SK-N-SH (cell line): ENCODE measurements around the gene ITGA1. TPM values are rescaled to one million over a fixed set of nuclear protein-coding genes. Genes with fewer than 3 reads are reported as not detected.

Experiments used
- CTCF ChIA-PET: fragments of 300-600, 350-600 bp; formaldehyde crosslinking; extraction: SDS; loops from one replicate; lab custom pipeline; 2021; lab: Yijun Ruan, JAX
- POLR2A ChIA-PET: fragments of 350-600 bp; sonication (Branson Sonifier 250); formaldehyde crosslinking; extraction: SDS; loops from one replicate; lab custom pipeline; 2020; ENCODE audit warnings: antibody characterized with exemption, inconsistent platforms; lab: Yijun Ruan, JAX
- DNase-seq: peaks from one replicate; pipeline ENCODE4 v3.0.0; 2012
- H2AFZ ChIP-seq: fragments of 200-600 bp; sonication (generic); 2 replicates; pipeline ENCODE4 v1.8.1; 2016; ENCODE audit warnings: antibody characterized with exemption, mild to moderate bottlenecking, low read depth
- H3F3A ChIP-seq: fragments of 200-600 bp; sonication (generic); replicated peaks from 2 replicates; pipeline ENCODE3; 2016; ENCODE audit warnings: antibody characterized with exemption, mild to moderate bottlenecking; ENCODE audit not compliant: insufficient read depth
- H3K27ac ChIP-seq, 2 experiments: fragments of 200-500 bp in 1 of 2; fragments of 200-600 bp in 1 of 2; sonication (Bioruptor generic) in 1 of 2; sonication (generic), shearing (Covaris generic) in 1 of 2; 2 replicates each; pipeline versions ENCODE4 v1.5.1 to v1.6.1; 2014 to 2016; ENCODE audit warnings: low read depth in 2 of 2, inconsistent platforms in 1 of 2, low read length in 1 of 2, mild to moderate bottlenecking in 1 of 2, mixed read lengths in 1 of 2
- H3K27me3 ChIP-seq: fragments of 200-600 bp; sonication (generic), shearing (Covaris generic); 2 replicates; pipeline ENCODE4 v1.6.1; 2016; ENCODE audit warnings: mixed run types; ENCODE audit not compliant: insufficient read depth
- H3K36me3 ChIP-seq, 2 experiments: fragments of 200-500 bp in 1 of 2; fragments of 200-600 bp in 1 of 2; sonication (Bioruptor generic) in 1 of 2; sonication (generic) in 1 of 2; replicated peaks in 1 of 2; 2 replicates each; pipeline versions ENCODE3 to v1.5.1; 2014 to 2016; ENCODE audit warnings: low read length in 1 of 2, mild to moderate bottlenecking in 1 of 2; ENCODE audit not compliant: insufficient read depth in 2 of 2, control insufficient read depth in 1 of 2
- H3K4me1 ChIP-seq, 2 experiments: fragments of 200-500 bp in 1 of 2; fragments of 200-600 bp in 1 of 2; sonication (Bioruptor generic) in 1 of 2; sonication (generic), shearing (Covaris generic) in 1 of 2; 2 replicates each; pipeline versions ENCODE4 v1.5.1 to v1.6.1; 2014 to 2016; ENCODE audit warnings: low read depth in 1 of 2, low read length in 1 of 2, mixed run types in 1 of 2; ENCODE audit not compliant: insufficient read depth in 2 of 2, control insufficient read depth in 1 of 2
- H3K4me2 ChIP-seq: fragments of 200-600 bp; sonication (generic), shearing (Covaris generic); 2 replicates; pipeline ENCODE4 v1.6.1; 2017; ENCODE audit warnings: mixed run types
- H3K4me3 ChIP-seq, 2 experiments: fragments of 200-500 bp in 1 of 2; fragments of 200-600 bp in 1 of 2; sonication (Bioruptor generic) in 1 of 2; sonication (generic), shearing (Covaris generic) in 1 of 2; 2 replicates each; pipeline versions ENCODE4 v1.5.1 to v1.8.1; 2014 to 2016; ENCODE audit warnings: low read depth in 2 of 2, inconsistent platforms in 1 of 2, low read length in 1 of 2, mild to moderate bottlenecking in 1 of 2, mixed read lengths in 1 of 2, moderate library complexity in 1 of 2
- H3K79me2 ChIP-seq: fragments of 200-600 bp; sonication (generic); 2 replicates; pipeline ENCODE4 v1.8.1; 2017; ENCODE audit warnings: mild to moderate bottlenecking; ENCODE audit not compliant: insufficient read depth
- H3K9ac ChIP-seq: fragments of 200-600 bp; sonication (generic); 2 replicates; pipeline ENCODE4 v1.6.1; 2017; ENCODE audit warnings: mixed run types
- H3K9me2 ChIP-seq: fragments of 200-600 bp; sonication (generic); 2 replicates; pipeline ENCODE4 v1.6.1; 2017; ENCODE audit warnings: mixed run types
- H3K9me3 ChIP-seq: fragments of 200-600 bp; sonication (generic); 2 replicates; pipeline ENCODE4 v1.6.1; 2017; ENCODE audit warnings: mixed run types, mild to moderate bottlenecking, moderate library complexity
- H4K20me1 ChIP-seq: fragments of 200-600 bp; sonication (generic); 2 replicates; pipeline ENCODE4 v1.6.1; 2017; ENCODE audit warnings: mild to moderate bottlenecking, mixed run types; ENCODE audit not compliant: insufficient read depth
- CHD2 ChIP-seq: fragments of 150-350 bp; IDR thresholded peaks from 2 replicates; pipeline ENCODE4 v1.6.1; 2018; ENCODE audit warnings: low read length; ENCODE audit not compliant: partially characterized antibody
- CTCF ChIP-seq: fragments of 200-600 bp; sonication (generic); IDR thresholded peaks from 2 replicates; pipeline ENCODE4 v1.6.1; 2017; ENCODE audit warnings: antibody characterized with exemption, mild to moderate bottlenecking, moderate library complexity
- EP300 ChIP-seq, 2 experiments: IDR thresholded peaks; 2 replicates each; pipeline versions ENCODE4 v1.4.0 to v1.6.1; 2012; ENCODE audit warnings: borderline replicate concordance in 1 of 2, low read depth in 1 of 2, low read length in 1 of 2
- IRF3 ChIP-seq: fragments of 150-350 bp; IDR thresholded peaks from 2 replicates; pipeline ENCODE4 v1.6.1; 2016; ENCODE audit warnings: mild to moderate bottlenecking, low read depth, low read length
- MXI1 ChIP-seq: IDR thresholded peaks from 2 replicates; pipeline ENCODE4 v1.6.1; 2012; ENCODE audit warnings: mild to moderate bottlenecking, low read depth, low read length, improper control_type of control experiment
- PBX3 ChIP-seq: IDR thresholded peaks from 2 replicates; pipeline ENCODE4; 2012
- REST ChIP-seq: IDR thresholded peaks from 2 replicates; pipeline ENCODE4 v1.6.1; 2012; ENCODE audit warnings: mild to moderate bottlenecking, low read depth, low read length, moderate library complexity
- RFX5 ChIP-seq: IDR thresholded peaks from 2 replicates; pipeline ENCODE4 v1.6.1; 2012; ENCODE audit warnings: mild to moderate bottlenecking, improper control_type of control experiment, low read length
- RXRA ChIP-seq: IDR thresholded peaks from 2 replicates; pipeline ENCODE4 v1.4.0; 2012; ENCODE audit warnings: low read depth, mild to moderate bottlenecking, borderline replicate concordance
- USF1 ChIP-seq: IDR thresholded peaks from 2 replicates; pipeline ENCODE4 v1.4.0; 2012; ENCODE audit warnings: low read depth, borderline replicate concordance
- polyA plus RNA-seq, 3 experiments: library from polyadenylated mRNA; depleted of rRNA; stranded (reverse); fragments of >200 nt; gene quantifications; 2 replicates each; pipeline ENCODE4 v1.2.3, GENCODE V29; 2012

The ITGA1 gene
- polyA plus RNA-seq, 1 of the 3 experiments (the other 2 are of a cell fraction) = 7.7 TPM

- no peak for DNase-seq
- peaks cover 3% of the 10 kb centered on the region for H3F3A ChIP-seq
- no peak overlapping the region for H2AFZ ChIP-seq
- H4K20me1 ChIP-seq = no peaks in the 10 kb centered on the region
- no peak overlapping the region for H3K4me3 ChIP-seq
- no peaks in the 10 kb centered on the region for H3K27me3 ChIP-seq
- no peaks in the 10 kb centered on the region for H3K79me2 ChIP-seq
- H3K9me3 ChIP-seq = no peaks in the 10 kb centered on the region
- no peak overlapping the region for H3K9ac ChIP-seq
- no peak for TF ChIP-seq IRF3
- TF ChIP-seq CHD2 = no peak
- no peak for TF ChIP-seq USF1
- no peak for TF ChIP-seq REST
- TF ChIP-seq PBX3 = no peak
- TF ChIP-seq CTCF = no peak
- TF ChIP-seq RXRA = no peak
- TF ChIP-seq MXI1 = no peak
- no peak for TF ChIP-seq EP300 (IDR thresholded peaks at IDR 0.05; ENCODE audit: borderline replicate concordance in 1 of 2, low read depth in 1 of 2, low read length in 1 of 2)
- TF ChIP-seq RFX5 = no peak
- POLR2A ChIA-PET = no interaction called here
- no peak overlapping the region for H3K4me2 ChIP-seq
- no peaks in the 10 kb centered on the region; a peak in 1 of 4 replicates for H3K4me1 ChIP-seq
- H3K9me2 ChIP-seq = no peaks in the 10 kb centered on the region
- CTCF ChIA-PET = interaction anchor here (1.6 to 3.4 kb wide), 2 partner anchors 10 to 23 kb away, joined by 6 to 10 read pairs; no protein-coding TSS in a partner anchor
- H3K27ac ChIP-seq = no peak overlapping the region
- peaks cover 9 to 15% of the 10 kb centered on the region in 2 experiments for H3K36me3 ChIP-seq
Measured at GRCh38 chr5:52938226-52938625, 150.5 kb downstream of the ITGA1 start.
